ENCODE measurements around the gene ING4. TPM values are rescaled to one million over a fixed set of nuclear protein-coding genes. Genes with fewer than 3 reads are reported as not detected.

ING4 gene
- total RNA-seq, 1 donor from 2014 or later: 64.2 TPM

- TF ChIP-seq CTCF (IDR thresholded peaks at IDR 0.05; ENCODE audit: unreplicated experiment): no peak
- no peaks in the 10 kb centered on the region for H3K9me3 Mint-ChIP-seq
- H3K27me3 Mint-ChIP-seq (ENCODE audit: low read depth): peaks cover 11% of the 10 kb centered on the region
- peak overlapping the region; percentile 61 for H3K4me3 Mint-ChIP-seq
- peaks cover 23% of the 10 kb centered on the region for H3K36me3 Mint-ChIP-seq
- H3K4me1 Mint-ChIP-seq: peaks cover 13% of the 10 kb centered on the region
- no peak for DNase-seq (ENCODE audit: low spot score in 2 of 2, unreplicated experiment in 2 of 2)
- H3K27ac Mint-ChIP-seq: no peak overlapping the region
Measured at GRCh38 chr12:6646276-6647082, 16.4 kb downstream of the ING4 start.

GRCh38 chr12:6644903-6645302 is 18.0 kb downstream of the ING4 start:
- Mint-ChIP-seq H3K4me3 (no peak overlapping the region), H3K36me3 (peaks cover 14% of the 10 kb centered on the region), H3K27me3 (ENCODE audit: low read depth) (peaks cover 16% of the 10 kb centered on the region), H3K4me1 (peaks cover 13% of the 10 kb centered on the region), H3K9me3 (no peaks in the 10 kb centered on the region), H3K27ac (no peak overlapping the region)
- no peak for TF ChIP-seq CTCF (IDR thresholded peaks at IDR 0.05; ENCODE audit: unreplicated experiment)
- DNase-seq (ENCODE audit: low spot score in 2 of 2, unreplicated experiment in 2 of 2): no peak

GRCh38 chr12:6644257-6644596 is 18.7 kb downstream of the ING4 start:
- TF ChIP-seq CTCF (IDR thresholded peaks at IDR 0.05; ENCODE audit: unreplicated experiment): no peak
- Mint-ChIP-seq H3K36me3 (peaks cover 14% of the 10 kb centered on the region), H3K9me3 (no peaks in the 10 kb centered on the region), H3K4me3 (no peak overlapping the region), H3K4me1 (peaks cover 13% of the 10 kb centered on the region), H3K27me3 (ENCODE audit: low read depth) (peaks cover 18% of the 10 kb centered on the region), H3K27ac (no peak overlapping the region)
- DNase-seq (ENCODE audit: low spot score in 2 of 2, unreplicated experiment in 2 of 2): no peak

GRCh38 chr12:6643569-6644256 is 19.2 kb downstream of the ING4 start:
- peaks cover 14% of the 10 kb centered on the region for H3K36me3 Mint-ChIP-seq
- peaks cover 13% of the 10 kb centered on the region for H3K4me1 Mint-ChIP-seq
- H3K4me3 Mint-ChIP-seq: no peak overlapping the region
- no peak overlapping the region for H3K27ac Mint-ChIP-seq
- peaks cover 20% of the 10 kb centered on the region for H3K27me3 Mint-ChIP-seq (ENCODE audit: low read depth)
- H3K9me3 Mint-ChIP-seq: no peaks in the 10 kb centered on the region
- TF ChIP-seq CTCF (IDR thresholded peaks at IDR 0.05; ENCODE audit: unreplicated experiment): no peak
- DNase-seq (ENCODE audit: low spot score in 2 of 2, unreplicated experiment in 2 of 2): no peak

- no peak overlapping the region for H3K4me3 Mint-ChIP-seq
- peaks cover 17% of the 10 kb centered on the region for H3K27me3 Mint-ChIP-seq (ENCODE audit: low read depth)
- H3K27ac Mint-ChIP-seq: no peak overlapping the region
- DNase-seq (ENCODE audit: low spot score in 2 of 2, unreplicated experiment in 2 of 2): no peak
- H3K36me3 Mint-ChIP-seq: no peaks in the 10 kb centered on the region
- H3K9me3 Mint-ChIP-seq: no peaks in the 10 kb centered on the region
- peaks cover 10% of the 10 kb centered on the region for H3K4me1 Mint-ChIP-seq
- no peak for TF ChIP-seq CTCF (IDR thresholded peaks at IDR 0.05; ENCODE audit: unreplicated experiment)
Measured at GRCh38 chr12:6641131-6641530, 21.8 kb downstream of the ING4 start.

Data from mesothelial cell of epicardium (in vitro differentiated cells).